ENCODE results near the gene CPLANE2.

Gene CPLANE2

DNA sequence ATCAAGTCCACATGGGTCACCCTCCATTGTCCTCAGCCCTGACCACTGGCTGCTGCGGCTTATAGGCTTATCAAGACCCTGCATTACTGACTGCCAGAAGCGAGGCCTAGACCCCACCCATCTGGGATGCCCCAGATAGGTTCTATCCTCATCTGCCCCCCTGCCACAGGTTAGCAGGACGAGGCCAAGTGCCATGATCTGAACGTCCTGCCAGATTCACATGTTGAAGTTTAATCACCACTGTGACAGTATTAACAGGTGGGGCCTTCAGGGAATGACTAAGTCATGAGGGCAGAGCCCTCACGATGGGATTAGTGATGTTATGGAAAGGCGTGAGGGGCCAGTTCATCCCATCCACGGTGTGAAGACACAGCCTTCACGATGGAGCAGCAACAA lies 6.2 kb upstream of the CPLANE2 start:
- Histone ChIP-seq H3K4me1 (ENCODE audit: control insufficient read depth in 1 of 2, insufficient read depth in 2 of 2, low read length in 2 of 2) (peaks cover 4 to 8% of the 10 kb centered on the region in 2 donors), H3K9ac (ENCODE audit: low read depth in 1 of 2, low read length in 2 of 2) (no peak overlapping the region), H3K36me3 (ENCODE audit: control insufficient read depth in 1 of 2, insufficient read depth in 2 of 2, low read length in 2 of 2) (peaks cover 10 to 18% of the 10 kb centered on the region in 2 donors), H3K27me3 (ENCODE audit: control insufficient read depth in 1 of 2, insufficient read depth in 2 of 2, low read length in 2 of 2) (no peaks in the 10 kb centered on the region), H3K27ac (ENCODE audit: low read depth, low read length) (no peak overlapping the region), H3K9me3 (ENCODE audit: control insufficient read depth in 1 of 2, low read length in 2 of 2) (no peaks in the 10 kb centered on the region), H3K4me3 (ENCODE audit: low read depth in 1 of 2, low read length in 2 of 2) (no peak overlapping the region)

- H3K27ac ChIP-seq (ENCODE audit: low read depth, low read length) = no peak overlapping the region
- peaks cover 2 to 7% of the 10 kb centered on the region in 2 donors for H3K4me1 ChIP-seq (ENCODE audit: control insufficient read depth in 1 of 2, insufficient read depth in 2 of 2, low read length in 2 of 2)
- H3K36me3 ChIP-seq (ENCODE audit: control insufficient read depth in 1 of 2, insufficient read depth in 2 of 2, low read length in 2 of 2) = peaks cover 10 to 18% of the 10 kb centered on the region in 2 donors
- no peaks in the 10 kb centered on the region for H3K9me3 ChIP-seq (ENCODE audit: control insufficient read depth in 1 of 2, low read length in 2 of 2)
- H3K4me3 ChIP-seq (ENCODE audit: low read depth in 1 of 2, low read length in 2 of 2) = no peak overlapping the region
- no peak overlapping the region for H3K9ac ChIP-seq (ENCODE audit: low read depth in 1 of 2, low read length in 2 of 2)
- H3K27me3 ChIP-seq (ENCODE audit: control insufficient read depth in 1 of 2, insufficient read depth in 2 of 2, low read length in 2 of 2) = no peaks in the 10 kb centered on the region
Observed at GRCh38 chr1:16242556-16243214, 5.7 kb upstream of the CPLANE2 start.

DNA sequence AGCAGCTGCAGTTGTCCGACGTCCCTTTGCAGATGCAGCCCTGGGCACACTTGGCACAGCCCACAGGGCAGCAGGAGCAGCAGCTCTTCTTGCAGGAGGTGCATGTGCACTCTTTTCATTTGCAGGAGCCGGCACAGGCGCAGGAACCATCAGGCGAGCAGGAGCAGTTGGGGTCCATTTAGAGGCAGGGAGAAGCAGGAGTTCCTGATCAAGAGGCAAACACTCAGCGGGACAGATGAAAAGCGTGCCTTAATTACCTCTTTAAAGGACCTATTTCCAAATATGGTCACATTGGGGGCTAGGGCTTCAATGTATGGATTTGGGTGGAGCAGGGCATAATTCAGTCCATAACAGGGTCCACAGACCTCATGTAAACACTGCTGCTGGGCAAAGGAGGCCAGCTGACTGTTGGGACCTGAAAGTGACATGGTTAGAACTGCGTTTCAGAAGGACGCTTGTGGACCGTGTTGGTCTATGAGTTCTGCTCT lies 4.3 kb upstream of the CPLANE2 start:
- H3K27ac ChIP-seq (ENCODE audit: low read depth, low read length) = no peak overlapping the region
- peaks cover 9 to 18% of the 10 kb centered on the region in 2 donors for H3K4me1 ChIP-seq (ENCODE audit: control insufficient read depth in 1 of 2, insufficient read depth in 2 of 2, low read length in 2 of 2)
- H3K9ac ChIP-seq (ENCODE audit: low read depth in 1 of 2, low read length in 2 of 2) = no peak overlapping the region
- H3K9me3 ChIP-seq (ENCODE audit: control insufficient read depth in 1 of 2, low read length in 2 of 2) = no peaks in the 10 kb centered on the region
- no peak overlapping the region for H3K4me3 ChIP-seq (ENCODE audit: low read depth in 1 of 2, low read length in 2 of 2)
- peaks cover 4 to 8% of the 10 kb centered on the region in 2 donors for H3K36me3 ChIP-seq (ENCODE audit: control insufficient read depth in 1 of 2, insufficient read depth in 2 of 2, low read length in 2 of 2)
- no peaks in the 10 kb centered on the region for H3K27me3 ChIP-seq (ENCODE audit: control insufficient read depth in 1 of 2, insufficient read depth in 2 of 2, low read length in 2 of 2)

GRCh38 chr1:16239972-16240491 lies 3.0 kb upstream of the CPLANE2 start:
- Histone ChIP-seq H3K36me3 (ENCODE audit: control insufficient read depth in 1 of 2, insufficient read depth in 2 of 2, low read length in 2 of 2) (no peaks in the 10 kb centered on the region), H3K9ac (ENCODE audit: low read depth in 1 of 2, low read length in 2 of 2) (no peak overlapping the region), H3K27ac (ENCODE audit: low read depth, low read length) (no peak overlapping the region), H3K9me3 (ENCODE audit: control insufficient read depth in 1 of 2, low read length in 2 of 2) (no peaks in the 10 kb centered on the region), H3K27me3 (ENCODE audit: control insufficient read depth in 1 of 2, insufficient read depth in 2 of 2, low read length in 2 of 2) (no peaks in the 10 kb centered on the region), H3K4me3 (ENCODE audit: low read depth in 1 of 2, low read length in 2 of 2) (no peak overlapping the region), H3K4me1 (ENCODE audit: control insufficient read depth in 1 of 2, insufficient read depth in 2 of 2, low read length in 2 of 2) (peaks cover 13 to 23% of the 10 kb centered on the region in 2 donors)

DNA sequence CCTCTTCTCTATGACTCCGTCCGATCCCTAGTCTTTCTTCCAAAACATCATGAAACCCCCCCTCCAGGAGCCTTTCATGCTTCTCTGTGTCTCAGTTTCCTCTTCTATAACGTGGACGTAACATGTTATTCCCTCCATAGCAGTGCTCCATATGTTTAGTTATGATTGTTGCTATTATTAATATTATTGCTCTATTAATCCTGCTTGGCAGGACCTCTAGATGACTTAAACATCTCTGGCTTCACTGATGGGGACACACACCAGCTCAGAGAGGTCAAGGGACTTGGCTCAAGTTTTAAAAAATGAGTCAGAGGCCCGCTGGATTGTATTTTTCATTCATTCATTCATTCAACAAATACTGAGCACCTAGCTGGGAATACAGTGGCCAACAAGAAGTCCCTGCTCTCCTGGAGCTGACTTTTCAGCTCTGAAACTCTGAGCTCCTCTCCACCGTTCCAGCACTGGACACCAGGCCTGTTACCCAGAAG lies 404 bp upstream of the CPLANE2 start:
- Histone ChIP-seq H3K4me3 (ENCODE audit: low read depth in 1 of 2, low read length in 2 of 2) (peak overlapping the region; percentile 80 to 92), H3K27ac (ENCODE audit: low read depth, low read length) (peak overlapping the region; percentile 55), H3K36me3 (ENCODE audit: control insufficient read depth in 1 of 2, insufficient read depth in 2 of 2, low read length in 2 of 2) (no peaks in the 10 kb centered on the region), H3K4me1 (ENCODE audit: control insufficient read depth in 1 of 2, insufficient read depth in 2 of 2, low read length in 2 of 2) (peaks cover 13 to 18% of the 10 kb centered on the region in 2 donors), H3K9ac (ENCODE audit: low read depth in 1 of 2, low read length in 2 of 2) (peak overlapping the region; percentile 69 to 84), H3K9me3 (ENCODE audit: control insufficient read depth in 1 of 2, low read length in 2 of 2) (no peaks in the 10 kb centered on the region), H3K27me3 (ENCODE audit: control insufficient read depth in 1 of 2, insufficient read depth in 2 of 2, low read length in 2 of 2) (no peaks in the 10 kb centered on the region)

DNA sequence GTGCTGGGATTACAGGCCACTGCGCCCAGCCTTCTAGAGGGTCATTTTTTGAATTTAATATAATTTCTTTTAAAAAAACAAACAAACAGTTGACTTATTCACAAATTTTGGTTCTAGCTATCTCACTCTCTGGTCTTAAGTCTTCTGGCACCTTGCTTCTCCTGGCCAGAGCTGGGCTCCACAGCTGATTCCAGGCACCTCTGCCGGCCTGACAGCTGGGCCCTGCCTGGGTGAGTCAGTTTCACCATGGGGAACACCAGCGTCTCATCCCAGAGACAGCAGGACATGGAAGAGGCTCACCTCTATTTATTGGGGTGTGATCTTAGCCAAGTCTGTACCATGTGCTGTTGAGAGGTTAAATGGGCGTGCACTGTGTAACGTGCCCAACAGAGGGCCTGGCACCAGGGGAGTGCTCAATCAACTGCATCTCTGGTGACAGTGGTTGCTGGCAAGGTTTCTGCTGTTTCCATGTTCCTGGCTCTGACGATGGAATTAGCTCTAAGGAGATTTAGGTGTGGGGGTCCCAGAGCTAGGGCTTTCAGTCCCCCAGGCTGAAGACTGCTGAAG lies 956 bp downstream of the CPLANE2 start:
- peaks cover 13 to 18% of the 10 kb centered on the region in 2 donors for H3K4me1 ChIP-seq (ENCODE audit: control insufficient read depth in 1 of 2, insufficient read depth in 2 of 2, low read length in 2 of 2)
- peak overlapping the region; percentile 64 for H3K27ac ChIP-seq (ENCODE audit: low read depth, low read length)
- H3K36me3 ChIP-seq (ENCODE audit: control insufficient read depth in 1 of 2, insufficient read depth in 2 of 2, low read length in 2 of 2) = peaks cover 0 to 2% of the 10 kb centered on the region in 2 donors
- peak overlapping the region; percentile 80 to 92 for H3K4me3 ChIP-seq (ENCODE audit: low read depth in 1 of 2, low read length in 2 of 2)
- no peaks in the 10 kb centered on the region for H3K9me3 ChIP-seq (ENCODE audit: control insufficient read depth in 1 of 2, low read length in 2 of 2)
- no peaks in the 10 kb centered on the region for H3K27me3 ChIP-seq (ENCODE audit: control insufficient read depth in 1 of 2, insufficient read depth in 2 of 2, low read length in 2 of 2)
- H3K9ac ChIP-seq (ENCODE audit: low read depth in 1 of 2, low read length in 2 of 2) = peak overlapping the region; percentile 84

GRCh38 chr1:16235347-16235746 lies 1.6 kb downstream of the CPLANE2 start:
- Histone ChIP-seq H3K9me3 (ENCODE audit: control insufficient read depth in 1 of 2, low read length in 2 of 2) (no peaks in the 10 kb centered on the region), H3K27ac (ENCODE audit: low read depth, low read length) (no peak overlapping the region)

DNA sequence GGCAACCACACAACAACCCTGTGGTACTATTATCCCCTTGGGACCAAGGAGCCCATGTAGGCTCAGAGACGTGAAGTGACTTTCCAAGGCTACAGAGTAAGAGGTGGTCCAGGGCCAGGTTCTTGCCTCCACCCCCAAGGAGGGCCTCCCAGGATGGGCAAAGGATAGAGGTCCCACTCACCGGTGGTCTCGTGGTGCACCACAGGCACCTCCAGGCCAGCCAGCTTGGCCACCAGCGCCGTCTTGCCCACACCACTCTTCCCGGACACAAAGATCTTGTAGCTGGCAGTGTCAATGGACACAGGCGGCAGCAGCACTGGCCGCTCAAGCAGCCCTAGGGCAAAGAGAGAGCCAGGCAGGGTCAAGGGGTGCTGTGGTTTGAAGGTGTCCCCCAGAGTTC lies 3.6 kb downstream of the CPLANE2 start:
- H3K9ac ChIP-seq (ENCODE audit: low read depth in 1 of 2, low read length in 2 of 2) = no peak overlapping the region
- H3K36me3 ChIP-seq (ENCODE audit: control insufficient read depth in 1 of 2, insufficient read depth in 2 of 2, low read length in 2 of 2) = peaks cover 0 to 2% of the 10 kb centered on the region in 2 donors
- no peaks in the 10 kb centered on the region for H3K27me3 ChIP-seq (ENCODE audit: control insufficient read depth in 1 of 2, insufficient read depth in 2 of 2, low read length in 2 of 2)
- no peak overlapping the region for H3K4me3 ChIP-seq (ENCODE audit: low read depth in 1 of 2, low read length in 2 of 2)
- peaks cover 13 to 18% of the 10 kb centered on the region in 2 donors for H3K4me1 ChIP-seq (ENCODE audit: control insufficient read depth in 1 of 2, insufficient read depth in 2 of 2, low read length in 2 of 2)
- no peak overlapping the region for H3K27ac ChIP-seq (ENCODE audit: low read depth, low read length)
- H3K9me3 ChIP-seq (ENCODE audit: control insufficient read depth in 1 of 2, low read length in 2 of 2) = no peaks in the 10 kb centered on the region

More at GRCh38 chr1:16235347-16235746, 1.6 kb downstream of the CPLANE2 start:
- no peak overlapping the region for H3K4me3 ChIP-seq (ENCODE audit: low read depth in 1 of 2, low read length in 2 of 2)
- no peak overlapping the region for H3K9ac ChIP-seq (ENCODE audit: low read depth in 1 of 2, low read length in 2 of 2)
- H3K36me3 ChIP-seq (ENCODE audit: control insufficient read depth in 1 of 2, insufficient read depth in 2 of 2, low read length in 2 of 2) = peaks cover 0 to 2% of the 10 kb centered on the region in 2 donors
- H3K4me1 ChIP-seq (ENCODE audit: control insufficient read depth in 1 of 2, insufficient read depth in 2 of 2, low read length in 2 of 2) = peaks cover 13 to 18% of the 10 kb centered on the region in 2 donors
- no peaks in the 10 kb centered on the region for H3K27me3 ChIP-seq (ENCODE audit: control insufficient read depth in 1 of 2, insufficient read depth in 2 of 2, low read length in 2 of 2)

DNA sequence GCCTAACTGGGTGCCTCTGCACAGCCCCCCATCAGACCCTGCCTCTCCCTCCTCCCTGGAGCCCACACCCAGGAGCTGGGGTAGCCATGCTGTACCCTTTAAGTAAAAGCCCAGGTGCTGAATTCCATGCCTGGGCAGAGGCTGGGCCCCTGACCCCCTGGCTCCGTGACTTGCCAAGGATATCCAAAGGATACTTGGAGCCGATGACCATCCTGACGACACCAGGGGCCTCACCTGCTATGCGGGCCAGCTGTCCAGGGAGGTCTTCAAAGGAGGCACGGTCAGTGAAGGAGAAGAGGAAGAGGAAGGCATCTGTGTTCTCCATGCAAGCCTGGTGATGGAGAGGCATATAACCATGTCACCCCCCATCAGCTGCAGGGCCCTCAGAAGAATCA lies 4.7 kb downstream of the CPLANE2 start:
- H3K27me3 ChIP-seq (ENCODE audit: control insufficient read depth in 1 of 2, insufficient read depth in 2 of 2, low read length in 2 of 2) = peaks cover 0 to 3% of the 10 kb centered on the region in 2 donors
- no peaks in the 10 kb centered on the region for H3K9me3 ChIP-seq (ENCODE audit: control insufficient read depth in 1 of 2, low read length in 2 of 2)
- no peak overlapping the region for H3K4me3 ChIP-seq (ENCODE audit: low read depth in 1 of 2, low read length in 2 of 2)
- peaks cover 0 to 2% of the 10 kb centered on the region in 2 donors for H3K36me3 ChIP-seq (ENCODE audit: control insufficient read depth in 1 of 2, insufficient read depth in 2 of 2, low read length in 2 of 2)
- H3K4me1 ChIP-seq (ENCODE audit: control insufficient read depth in 1 of 2, insufficient read depth in 2 of 2, low read length in 2 of 2) = peaks cover 8 to 12% of the 10 kb centered on the region in 2 donors
- no peak overlapping the region for H3K27ac ChIP-seq (ENCODE audit: low read depth, low read length)
- no peak overlapping the region for H3K9ac ChIP-seq (ENCODE audit: low read depth in 1 of 2, low read length in 2 of 2)

Data from duodenal mucosa (tissue), 2 donors.